HFFc6 (cell line): Measurements from ENCODE around the gene RGS9. TPM values are rescaled to one million over a fixed set of nuclear protein-coding genes. Genes with fewer than 3 reads are reported as not detected.
"Not testable (repeated sequence)": the region's sequence is repeated elsewhere in the genome, so short reads cannot be mapped to it uniquely, and the experiment has no call there.

Source experiments
- DNase-seq: peaks from one replicate; pipeline ENCODE4 v3.0.0-alpha.2; 2018
- H3K27ac Mint-ChIP-seq: 2 replicates; pipeline ENCODE4 v1.8.0; 2020; ENCODE audit warnings: mild to moderate bottlenecking, mixed read lengths
- H3K27me3 Mint-ChIP-seq: 2 replicates; pipeline ENCODE4 v1.8.0; 2021; ENCODE audit warnings: mild to moderate bottlenecking, moderate library complexity, mixed read lengths; ENCODE audit not compliant: insufficient read depth
- H3K36me3 Mint-ChIP-seq: 2 replicates; pipeline ENCODE4 v1.8.0; 2021; ENCODE audit warnings: low read depth, mixed read lengths
- H3K4me1 Mint-ChIP-seq: 2 replicates; pipeline ENCODE4 v1.8.0; 2020; ENCODE audit warnings: low read depth, mixed read lengths
- H3K4me3 Mint-ChIP-seq: 2 replicates; pipeline ENCODE4 v1.8.0; 2020; ENCODE audit warnings: mild to moderate bottlenecking, moderate library complexity, mixed read lengths
- H3K9me3 Mint-ChIP-seq: 2 replicates; pipeline ENCODE4 v1.8.0; 2020; ENCODE audit warnings: mild to moderate bottlenecking, mixed read lengths
- total RNA-seq, 6 experiments: library from RNA; stranded (reverse); fragmentation: NEBNext Ultra II Directional; extraction: Animal tissue kit (Norgen Biotek cat#: 25700); gene quantifications; 2 replicates in 1 of 6; 3 replicates in 5 of 6; pipeline ENCODE4 v1.2.3, GENCODE V29; 2021
- TF ChIP-seq, protein P1 (sequence below): fragments of 200-600 bp; sonication (generic); IDR thresholded peaks from 2 replicates; pipeline ENCODE4 v1.5.0; 2021; ENCODE audit warnings: antibody characterized with exemption, mild to moderate bottlenecking

Gene RGS9
- total RNA-seq, 6 experiments from 2014 or later, result 0.31 to 0.97 (median 0.42) TPM

GRCh38 chr17:65095465-65095864, 41.7 kb upstream of the RGS9 start:
- no peak for DNase-seq
- no peaks in the 10 kb centered on the region for H3K9me3 Mint-ChIP-seq
- H3K4me3 Mint-ChIP-seq, result no peak overlapping the region
- TF ChIP-seq, protein P1, sequence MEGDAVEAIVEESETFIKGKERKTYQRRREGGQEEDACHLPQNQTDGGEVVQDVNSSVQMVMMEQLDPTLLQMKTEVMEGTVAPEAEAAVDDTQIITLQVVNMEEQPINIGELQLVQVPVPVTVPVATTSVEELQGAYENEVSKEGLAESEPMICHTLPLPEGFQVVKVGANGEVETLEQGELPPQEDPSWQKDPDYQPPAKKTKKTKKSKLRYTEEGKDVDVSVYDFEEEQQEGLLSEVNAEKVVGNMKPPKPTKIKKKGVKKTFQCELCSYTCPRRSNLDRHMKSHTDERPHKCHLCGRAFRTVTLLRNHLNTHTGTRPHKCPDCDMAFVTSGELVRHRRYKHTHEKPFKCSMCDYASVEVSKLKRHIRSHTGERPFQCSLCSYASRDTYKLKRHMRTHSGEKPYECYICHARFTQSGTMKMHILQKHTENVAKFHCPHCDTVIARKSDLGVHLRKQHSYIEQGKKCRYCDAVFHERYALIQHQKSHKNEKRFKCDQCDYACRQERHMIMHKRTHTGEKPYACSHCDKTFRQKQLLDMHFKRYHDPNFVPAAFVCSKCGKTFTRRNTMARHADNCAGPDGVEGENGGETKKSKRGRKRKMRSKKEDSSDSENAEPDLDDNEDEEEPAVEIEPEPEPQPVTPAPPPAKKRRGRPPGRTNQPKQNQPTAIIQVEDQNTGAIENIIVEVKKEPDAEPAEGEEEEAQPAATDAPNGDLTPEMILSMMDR, result no peak
- no peak overlapping the region for H3K27ac Mint-ChIP-seq
- no peaks in the 10 kb centered on the region for H3K36me3 Mint-ChIP-seq
- H3K27me3 Mint-ChIP-seq, result peaks cover 11% of the 10 kb centered on the region
- peaks cover 23% of the 10 kb centered on the region for H3K4me1 Mint-ChIP-seq

DNA sequence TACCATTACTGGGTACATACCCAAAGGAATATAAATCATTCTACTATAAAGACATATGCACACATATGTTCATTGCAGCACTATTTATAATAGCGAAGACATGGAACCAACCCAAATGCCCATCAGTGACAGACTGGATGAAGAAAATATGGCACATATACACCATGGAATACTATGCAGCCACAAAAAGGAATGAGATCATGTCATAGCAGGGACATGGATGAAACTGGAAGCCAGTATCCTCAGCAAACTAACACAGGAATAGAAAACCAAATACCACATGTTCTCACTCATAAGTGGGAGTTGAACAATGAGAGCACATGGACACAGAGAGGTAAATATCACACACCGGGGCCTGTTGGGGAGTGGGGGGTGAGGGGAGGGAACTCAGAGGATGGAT, 40.8 kb upstream of the RGS9 start:
- H3K27ac Mint-ChIP-seq, H3K9me3 Mint-ChIP-seq, H3K27me3 Mint-ChIP-seq, DNase-seq, H3K36me3 Mint-ChIP-seq, H3K4me3 Mint-ChIP-seq: not testable (repeated sequence)
- H3K4me1 Mint-ChIP-seq, result peaks cover 29% of the 10 kb centered on the region

DNA sequence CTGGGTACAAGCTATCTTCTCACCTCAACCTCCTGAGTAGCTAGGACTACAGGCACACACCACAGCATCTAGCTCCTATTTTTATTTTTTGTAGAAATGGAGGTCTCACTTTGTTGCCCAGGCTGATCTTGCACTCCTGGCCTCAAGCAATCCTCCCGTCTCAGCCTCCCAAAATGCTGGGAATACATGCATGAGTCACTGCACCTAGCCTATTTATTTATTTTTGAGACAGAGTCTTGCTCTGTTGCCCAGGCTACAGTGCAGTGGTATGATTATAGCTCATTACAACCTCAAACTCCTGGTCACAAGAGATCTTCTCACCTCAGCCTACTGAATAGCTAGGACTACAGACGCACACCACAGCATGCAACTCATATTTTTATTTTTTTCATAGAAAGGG, 40.1 kb upstream of the RGS9 start:
- no peak overlapping the region for H3K4me3 Mint-ChIP-seq
- H3K36me3 Mint-ChIP-seq, result no peaks in the 10 kb centered on the region
- no peak overlapping the region for H3K27ac Mint-ChIP-seq
- no peaks in the 10 kb centered on the region for H3K9me3 Mint-ChIP-seq
- H3K27me3 Mint-ChIP-seq, result peaks cover 9% of the 10 kb centered on the region
- DNase-seq, result no peak
- TF ChIP-seq, protein P1, result no peak
- peaks cover 28% of the 10 kb centered on the region for H3K4me1 Mint-ChIP-seq

DNA sequence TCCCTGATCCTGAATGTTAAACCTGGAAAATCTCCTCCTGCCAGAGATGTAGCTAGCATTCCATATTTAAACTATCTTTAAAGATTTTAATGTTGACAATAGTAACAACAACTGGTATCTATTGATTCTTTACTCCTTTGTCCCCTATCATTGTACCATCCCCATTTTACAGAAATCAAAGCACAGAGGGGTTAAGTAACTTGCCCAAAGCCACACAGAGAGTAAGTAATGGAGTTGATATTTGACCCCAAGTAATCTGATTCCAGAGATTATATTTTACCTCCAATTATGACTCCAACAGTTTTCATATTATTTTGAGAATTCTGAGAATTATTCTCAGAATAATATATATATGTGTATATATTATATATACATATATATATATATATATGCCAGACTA, 37.7 kb upstream of the RGS9 start:
- Mint-ChIP-seq H3K4me3 (no peak overlapping the region), H3K9me3 (no peaks in the 10 kb centered on the region), H3K36me3 (no peaks in the 10 kb centered on the region), H3K27ac (no peak overlapping the region), H3K27me3 (peaks cover 2% of the 10 kb centered on the region), H3K4me1 (peaks cover 35% of the 10 kb centered on the region)
- TF ChIP-seq, protein P1, result no peak
- no peak for DNase-seq

DNA sequence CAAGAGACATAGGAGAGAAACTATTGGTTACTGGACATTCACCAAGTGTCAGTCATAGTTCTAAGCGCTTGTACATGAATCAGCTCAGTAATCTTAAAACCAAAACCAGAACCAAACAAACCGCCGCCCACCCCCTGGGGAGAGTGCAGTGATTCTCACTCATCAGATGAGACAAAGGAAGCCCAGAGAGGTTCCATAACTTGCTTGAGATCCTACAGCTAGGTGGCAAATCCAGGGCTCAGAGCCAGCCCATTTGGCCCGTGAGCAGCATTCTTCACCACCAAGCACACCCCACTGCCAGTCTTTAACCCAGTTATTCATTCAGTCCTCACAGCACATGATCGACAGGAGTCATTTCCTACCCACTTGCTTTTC, 37.2 kb upstream of the RGS9 start:
- no peaks in the 10 kb centered on the region for H3K36me3 Mint-ChIP-seq
- H3K27ac Mint-ChIP-seq, result peak overlapping the region; percentile 63
- H3K27me3 Mint-ChIP-seq, result peaks cover 2% of the 10 kb centered on the region
- peaks cover 35% of the 10 kb centered on the region for H3K4me1 Mint-ChIP-seq
- H3K4me3 Mint-ChIP-seq, result peak overlapping the region; percentile 76
- DNase-seq, result peak; percentile 39
- H3K9me3 Mint-ChIP-seq, result no peaks in the 10 kb centered on the region
- TF ChIP-seq, protein P1, result no peak

DNA sequence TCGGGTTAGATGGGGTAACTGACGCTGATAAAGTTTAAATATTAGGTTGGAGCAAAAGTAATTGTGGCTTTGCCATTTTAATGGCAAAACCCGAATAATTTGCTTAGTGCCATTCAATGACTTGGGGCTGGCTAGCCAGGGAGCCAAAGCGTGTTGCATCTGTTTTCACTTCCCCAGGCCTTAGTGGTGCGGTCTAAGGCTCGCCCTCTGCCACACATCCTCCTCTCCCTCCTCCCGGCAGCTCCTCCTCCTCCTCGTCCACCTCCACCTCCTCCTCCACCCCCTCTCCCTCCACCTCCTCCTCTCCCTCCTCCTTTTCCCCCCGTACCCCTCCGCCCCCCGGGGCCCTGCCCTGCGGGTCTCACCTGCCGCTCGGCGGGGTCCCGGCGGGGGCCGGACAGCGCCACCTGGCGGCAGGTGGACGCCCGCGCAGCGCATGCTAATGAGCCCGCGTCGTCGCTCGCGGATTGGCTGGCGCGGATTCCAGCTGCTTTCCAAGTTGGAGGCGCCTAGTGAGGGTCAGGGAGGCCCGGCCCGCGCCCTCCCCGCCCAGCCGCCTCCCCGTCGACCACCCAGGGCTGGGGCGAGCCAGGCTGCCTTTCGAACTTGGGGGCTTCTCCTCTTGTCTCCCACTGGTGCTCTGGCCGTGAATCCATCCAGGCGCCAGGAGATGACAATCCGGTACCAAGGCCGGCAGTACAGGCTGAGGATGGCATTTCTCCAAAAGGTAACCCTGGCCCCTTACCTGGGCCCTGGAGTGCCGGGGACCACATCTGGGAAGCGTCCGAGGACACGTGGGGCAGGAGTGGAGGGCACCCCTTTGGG, 36.6 kb upstream of the RGS9 start:
- H3K27ac Mint-ChIP-seq, result peak overlapping the region; percentile 63
- H3K4me1 Mint-ChIP-seq, result peaks cover 35% of the 10 kb centered on the region
- TF ChIP-seq, protein P1, result peak; percentile 92
- no peaks in the 10 kb centered on the region for H3K9me3 Mint-ChIP-seq
- H3K4me3 Mint-ChIP-seq, result peak overlapping the region; percentile 76
- DNase-seq, result peak; percentile 30
- no peaks in the 10 kb centered on the region for H3K36me3 Mint-ChIP-seq
- H3K27me3 Mint-ChIP-seq, result peaks cover 2% of the 10 kb centered on the region
